Activated naive CD8-positive, alpha-beta T cell treated with anti-CD3 and anti-CD28 coated beads, Interleukin-2, amount 10 ng/mL, durations not matched to agents 7 days and 5 days (primary cell): Measurements from ENCODE around the gene SKIC2. TPM values are rescaled to one million over a fixed set of nuclear protein-coding genes. Genes with fewer than 3 reads are reported as not detected.
A peak's percentile ranks its signal among the peaks of the same experiment; 100 is the strongest.
"Not testable (repeated sequence)": the region's sequence is repeated elsewhere in the genome, so short reads cannot be mapped to it uniquely, and the experiment has no call there.

Experiments used
- ATAC-seq: fragments of 150-1000 bp; cut with Tn5 transposase; one replicate; pipeline ENCODE4 v1.10.0; 2021; ENCODE audit warnings: low read depth, moderate library complexity
- POLR2A ChIA-PET: fragments of 350-600 bp; sonication (Branson Sonifier 250); formaldehyde crosslinking; loops from one replicate; lab custom pipeline; 2021; ENCODE audit warnings: antibody characterized with exemption; lab: Charles Lee
- DNase-seq: peaks from one replicate; pipeline ENCODE4 v3.0.0; 2021
- H3K27ac Mint-ChIP-seq: one replicate; pipeline ENCODE4 v1.8.0; 2022; ENCODE audit warnings: mild to moderate bottlenecking, mixed read lengths
- H3K27me3 Mint-ChIP-seq: one replicate; pipeline ENCODE4 v1.8.0; 2022; ENCODE audit warnings: mild to moderate bottlenecking, moderate library complexity, mixed read lengths
- H3K36me3 Mint-ChIP-seq: one replicate; pipeline ENCODE4 v1.8.0; 2021; ENCODE audit warnings: mild to moderate bottlenecking, mixed read lengths
- H3K4me1 Mint-ChIP-seq: one replicate; pipeline ENCODE4 v1.8.0; 2021; ENCODE audit warnings: mixed read lengths
- H3K4me3 Mint-ChIP-seq: one replicate; pipeline ENCODE4 v1.8.0; 2022; ENCODE audit warnings: mild to moderate bottlenecking, moderate library complexity, mixed read lengths
- H3K9me3 Mint-ChIP-seq: one replicate; pipeline ENCODE4 v1.8.0; 2021; ENCODE audit warnings: mixed read lengths
- total RNA-seq, 2 experiments: library from RNA; stranded (reverse); gene quantifications; one replicate each; pipeline ENCODE4 v1.2.3, GENCODE V29; 2021

SKIC2 gene
- total RNA-seq, 2 experiments from 2014 or later, result 102 to 112 TPM

DNA sequence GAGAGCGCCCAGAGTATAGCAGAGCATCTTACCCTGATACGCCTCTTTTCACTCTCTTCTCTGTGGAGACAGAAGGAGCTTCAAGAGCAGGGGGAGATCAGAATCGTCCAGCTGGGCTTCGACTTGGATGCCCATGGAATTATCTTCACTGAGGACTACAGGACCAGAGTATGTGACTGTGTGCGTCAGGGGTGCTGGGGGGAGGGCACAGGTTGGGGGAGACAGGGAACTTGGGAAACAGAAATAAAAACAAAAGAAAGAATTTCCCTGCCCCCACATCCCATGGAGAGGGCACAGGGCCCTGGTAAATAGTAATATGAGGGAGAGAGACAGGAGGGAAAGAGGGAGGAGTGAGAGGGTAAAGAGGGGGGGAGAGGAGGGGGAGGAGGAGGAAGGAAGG is 19.9 kb downstream of the SKIC2 start:
- POLR2A ChIA-PET, result interaction anchor here (1.7 kb wide), 1 partner anchor 20 kb away, joined by 4 read pairs; the partner anchor contains the start of genes NELFE and SKIC2
- DNase-seq (no peak), ATAC-seq (no peak)
- H3K27me3 Mint-ChIP-seq, result no peaks in the 10 kb centered on the region
- H3K36me3 Mint-ChIP-seq, result peaks cover 3% of the 10 kb centered on the region
- no peak overlapping the region for H3K4me3 Mint-ChIP-seq
- H3K4me1 Mint-ChIP-seq, result peaks cover 5% of the 10 kb centered on the region
- peak overlapping the region; percentile 82 for H3K27ac Mint-ChIP-seq
- no peaks in the 10 kb centered on the region for H3K9me3 Mint-ChIP-seq

DNA sequence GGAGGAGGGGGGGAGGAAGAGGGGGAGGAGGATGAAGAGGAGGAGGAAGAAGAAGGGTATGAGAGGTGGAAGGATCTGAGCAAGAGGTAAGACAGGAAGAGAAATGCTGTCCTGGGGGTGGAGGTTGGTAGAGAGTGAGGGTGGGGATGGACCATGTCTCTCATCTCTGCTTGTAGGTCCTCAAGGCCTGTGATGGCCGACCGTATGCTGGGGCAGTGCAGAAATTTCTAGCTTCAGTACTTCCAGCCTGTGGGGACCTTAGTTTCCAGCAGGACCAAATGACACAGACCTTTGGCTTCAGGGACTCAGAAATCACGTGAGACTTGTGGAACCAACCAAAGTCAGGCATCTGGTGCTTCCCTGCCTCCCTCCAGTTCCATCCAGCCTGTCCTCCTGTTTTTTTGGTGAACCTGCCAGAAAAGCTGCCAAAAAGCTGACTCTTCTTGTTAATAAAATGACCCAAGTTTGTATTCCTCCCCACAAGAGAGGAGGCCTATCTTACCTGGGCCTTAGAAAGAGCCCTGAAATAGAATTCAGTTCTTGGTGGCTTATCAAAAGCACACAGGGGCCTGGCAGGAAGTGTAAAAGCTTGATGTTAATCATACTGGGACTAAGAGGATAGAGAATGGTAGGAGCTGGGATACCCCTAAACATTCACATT is 20.4 kb downstream of the SKIC2 start:
- Mint-ChIP-seq H3K4me1 (peaks cover 5% of the 10 kb centered on the region), H3K27me3 (no peaks in the 10 kb centered on the region), H3K27ac (peak overlapping the region; percentile 82), H3K36me3 (peaks cover 3% of the 10 kb centered on the region), H3K4me3 (peak overlapping the region; percentile 32), H3K9me3 (no peaks in the 10 kb centered on the region)
- no peak for ATAC-seq
- DNase-seq, result no peak
- POLR2A ChIA-PET, result interaction anchor here (1.7 kb wide), 1 partner anchor 20 kb away, joined by 4 read pairs; the partner anchor contains the start of genes NELFE and SKIC2

DNA sequence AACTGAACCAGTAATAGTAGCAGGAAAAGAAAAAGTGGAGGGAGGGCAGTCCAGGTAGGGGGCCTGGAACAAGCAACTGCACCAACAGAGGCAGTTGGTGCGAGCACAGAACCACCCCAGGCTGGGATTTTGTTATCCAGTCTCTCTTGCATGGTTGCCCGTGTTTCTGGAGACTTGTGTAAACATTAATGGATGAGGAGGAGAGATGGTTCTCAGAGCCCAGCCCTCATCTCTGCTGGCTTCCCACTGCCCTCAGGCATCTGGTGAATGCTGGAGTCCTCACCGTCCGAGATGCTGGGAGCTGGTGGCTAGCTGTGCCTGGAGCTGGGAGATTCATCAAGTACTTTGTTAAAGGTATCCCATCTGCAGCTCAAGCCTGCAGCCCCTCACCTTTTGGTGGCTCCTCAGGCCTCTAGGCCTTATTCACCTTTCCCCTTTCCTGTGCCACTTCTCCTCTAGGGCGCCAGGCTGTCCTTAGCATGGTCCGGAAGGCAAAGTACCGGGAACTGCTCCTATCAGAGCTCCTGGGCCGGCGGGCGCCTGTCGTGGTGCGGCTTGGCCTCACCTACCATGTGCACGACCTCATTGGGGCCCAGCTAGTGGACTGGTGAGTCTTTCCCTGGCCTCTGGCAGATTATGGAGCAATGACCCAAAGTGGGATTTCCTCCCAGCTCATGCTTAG is 21.4 kb downstream of the SKIC2 start:
- H3K27ac Mint-ChIP-seq, result peak overlapping the region; percentile 82
- DNase-seq, H3K4me3 Mint-ChIP-seq, H3K27me3 Mint-ChIP-seq, H3K4me1 Mint-ChIP-seq, H3K9me3 Mint-ChIP-seq, ATAC-seq, H3K36me3 Mint-ChIP-seq: not testable (repeated sequence)
- POLR2A ChIA-PET, result interaction anchor here (1.7 kb wide), 1 partner anchor 21 kb away, joined by 4 read pairs; the partner anchor contains the start of genes NELFE and SKIC2

DNA sequence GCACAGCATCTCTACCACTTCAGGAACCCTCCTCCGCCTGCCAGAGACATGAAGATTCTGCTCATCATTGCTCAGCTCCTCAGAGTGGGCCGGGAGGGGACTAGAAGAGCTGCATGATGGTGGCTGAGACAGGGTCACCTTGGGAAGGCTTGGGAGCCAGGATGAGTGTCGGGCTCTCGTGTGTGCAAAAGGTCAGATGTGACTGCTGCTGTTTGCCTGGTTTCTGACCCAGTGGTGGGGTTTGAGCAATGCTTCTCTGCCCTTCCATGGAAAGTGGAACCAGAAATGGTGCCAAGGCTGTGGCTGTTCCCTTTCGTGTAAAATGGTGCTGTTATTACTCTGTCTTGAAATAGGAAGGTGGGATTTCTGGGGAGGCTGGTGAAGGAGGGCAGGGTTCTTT is 22.0 kb downstream of the SKIC2 start:
- H3K4me1 Mint-ChIP-seq, DNase-seq, H3K4me3 Mint-ChIP-seq, H3K36me3 Mint-ChIP-seq, POLR2A ChIA-PET, ATAC-seq, H3K9me3 Mint-ChIP-seq, H3K27me3 Mint-ChIP-seq, H3K27ac Mint-ChIP-seq: not testable (repeated sequence)

DNA sequence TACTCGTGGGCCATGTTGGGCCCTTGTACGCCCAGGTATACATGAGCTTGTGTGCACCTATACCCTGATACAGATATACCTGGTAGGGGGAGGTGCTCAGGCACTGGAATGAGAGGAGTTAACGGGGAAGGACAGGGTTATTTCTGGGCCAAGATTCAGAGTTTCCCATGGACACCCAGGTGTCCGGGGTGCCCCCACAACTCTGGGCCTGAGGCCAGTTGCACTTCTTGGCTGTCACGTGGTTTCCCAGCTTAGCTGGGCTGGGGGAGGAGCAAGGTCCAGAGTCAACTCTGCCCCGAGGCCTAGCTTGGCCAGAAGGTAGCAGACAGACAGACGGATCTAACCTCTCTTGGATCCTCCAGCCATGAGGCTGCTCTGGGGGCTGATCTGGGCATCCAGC is 22.8 kb downstream of the SKIC2 start, which contains the start of gene C4A:
TSS of gene C4A (plus strand) at position 314 of the 400 bp plus-strand sequence. CDS start at position 365, 51 bp downstream.
- H3K9me3 Mint-ChIP-seq, ATAC-seq, H3K4me3 Mint-ChIP-seq: not testable (repeated sequence)

DNA sequence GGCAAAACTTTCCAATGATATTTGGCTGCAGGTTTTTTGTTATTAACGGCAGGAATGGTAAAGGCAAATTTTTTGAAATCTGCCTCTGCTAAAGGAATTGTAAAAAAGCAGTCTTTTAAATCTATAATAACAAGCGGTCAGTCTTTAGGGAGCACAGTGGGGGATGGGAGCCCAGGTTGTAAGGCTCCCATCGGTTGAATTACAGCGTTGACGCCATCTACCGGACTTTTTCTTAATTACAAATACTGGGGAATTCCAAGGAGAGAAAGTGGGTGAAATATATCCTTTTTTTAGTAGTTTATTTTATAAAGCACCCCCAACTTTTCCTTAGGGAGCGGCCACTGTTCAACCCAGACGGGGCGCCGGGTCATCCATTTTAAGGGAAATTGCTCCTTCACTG is 30.4 kb downstream of the SKIC2 start:
- ATAC-seq, POLR2A ChIA-PET, H3K4me3 Mint-ChIP-seq, DNase-seq, H3K4me1 Mint-ChIP-seq, H3K27ac Mint-ChIP-seq, H3K36me3 Mint-ChIP-seq, H3K9me3 Mint-ChIP-seq, H3K27me3 Mint-ChIP-seq: not testable (repeated sequence)

More for the DNA sequence above, 22.8 kb downstream of the SKIC2 start, which contains the start of gene C4A:
- H3K27ac Mint-ChIP-seq, H3K36me3 Mint-ChIP-seq, H3K4me1 Mint-ChIP-seq, DNase-seq, H3K27me3 Mint-ChIP-seq, POLR2A ChIA-PET: not testable (repeated sequence)

DNA sequence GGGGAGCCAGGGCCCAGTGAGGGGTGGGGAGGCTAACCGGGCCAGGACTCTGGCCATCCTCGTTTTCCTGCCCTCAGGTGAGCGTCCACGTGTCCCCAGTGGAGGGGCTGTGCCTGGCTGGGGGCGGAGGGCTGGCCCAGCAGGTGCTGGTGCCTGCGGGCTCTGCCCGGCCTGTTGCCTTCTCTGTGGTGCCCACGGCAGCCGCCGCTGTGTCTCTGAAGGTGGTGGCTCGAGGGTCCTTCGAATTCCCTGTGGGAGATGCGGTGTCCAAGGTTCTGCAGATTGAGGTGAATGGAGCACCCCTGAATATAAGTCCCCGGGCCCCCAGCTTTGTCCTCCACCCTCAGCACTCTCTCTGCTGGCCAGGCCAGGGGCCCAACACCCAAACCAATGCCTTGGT is 35.4 kb downstream of the SKIC2 start:
- H3K4me1 Mint-ChIP-seq, ATAC-seq, H3K9me3 Mint-ChIP-seq, POLR2A ChIA-PET, DNase-seq, H3K27me3 Mint-ChIP-seq, H3K4me3 Mint-ChIP-seq, H3K27ac Mint-ChIP-seq, H3K36me3 Mint-ChIP-seq: not testable (repeated sequence)

DNA sequence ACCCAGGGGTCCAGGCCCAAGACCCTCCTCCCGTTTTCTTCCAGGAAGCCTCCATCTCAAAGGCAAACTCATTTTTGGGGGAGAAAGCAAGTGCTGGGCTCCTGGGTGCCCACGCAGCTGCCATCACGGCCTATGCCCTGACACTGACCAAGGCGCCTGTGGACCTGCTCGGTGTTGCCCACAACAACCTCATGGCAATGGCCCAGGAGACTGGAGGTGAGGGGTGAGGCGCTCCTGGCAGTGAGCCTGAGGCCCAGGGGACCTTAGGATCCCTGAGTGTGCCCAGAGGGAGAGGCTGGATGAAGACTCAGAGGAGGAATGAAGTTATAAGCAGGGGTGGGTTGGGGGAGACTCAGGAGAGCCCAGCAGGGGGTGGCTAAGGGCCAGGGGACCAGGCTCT is 37.4 kb downstream of the SKIC2 start:
- ATAC-seq, DNase-seq, H3K27ac Mint-ChIP-seq, H3K4me1 Mint-ChIP-seq, H3K36me3 Mint-ChIP-seq, H3K27me3 Mint-ChIP-seq, H3K4me3 Mint-ChIP-seq, H3K9me3 Mint-ChIP-seq, POLR2A ChIA-PET: not testable (repeated sequence)

DNA sequence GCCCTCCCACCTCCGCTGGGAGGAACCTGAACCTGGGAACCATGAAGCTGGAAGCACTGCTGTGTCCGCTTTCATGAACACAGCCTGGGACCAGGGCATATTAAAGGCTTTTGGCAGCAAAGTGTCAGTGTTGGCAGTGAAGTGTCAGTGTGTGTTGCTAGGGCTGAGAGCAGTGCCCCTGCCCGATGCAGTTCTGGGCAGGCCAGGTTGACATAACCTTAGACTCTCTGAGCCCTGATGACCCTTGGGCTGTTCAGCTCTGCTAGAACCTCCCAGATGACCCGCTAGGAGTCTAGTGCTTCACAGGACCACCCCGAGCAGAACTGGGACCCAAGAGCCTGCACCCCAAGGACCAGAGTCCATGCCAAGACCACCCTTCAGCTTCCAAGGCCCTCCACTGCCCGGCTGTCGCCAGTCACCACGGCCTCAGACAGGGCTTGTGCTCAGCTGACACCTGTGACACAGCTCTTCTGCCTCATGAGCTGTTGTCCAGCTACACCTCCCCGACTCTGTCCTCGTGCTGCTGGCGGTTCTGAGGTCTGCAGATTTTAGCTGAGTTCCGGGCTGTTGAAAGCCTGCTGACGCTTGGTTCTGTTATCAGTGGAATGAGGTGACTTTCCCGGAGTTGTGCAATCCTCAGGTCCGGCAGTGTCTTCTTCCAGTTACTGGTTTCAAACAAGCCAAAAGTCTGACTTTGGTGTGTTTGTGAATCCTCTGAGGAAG is 43.7 kb downstream of the SKIC2 start:
- H3K27ac Mint-ChIP-seq, POLR2A ChIA-PET, DNase-seq, H3K27me3 Mint-ChIP-seq, ATAC-seq, H3K9me3 Mint-ChIP-seq, H3K36me3 Mint-ChIP-seq, H3K4me3 Mint-ChIP-seq, H3K4me1 Mint-ChIP-seq: not testable (repeated sequence)

DNA sequence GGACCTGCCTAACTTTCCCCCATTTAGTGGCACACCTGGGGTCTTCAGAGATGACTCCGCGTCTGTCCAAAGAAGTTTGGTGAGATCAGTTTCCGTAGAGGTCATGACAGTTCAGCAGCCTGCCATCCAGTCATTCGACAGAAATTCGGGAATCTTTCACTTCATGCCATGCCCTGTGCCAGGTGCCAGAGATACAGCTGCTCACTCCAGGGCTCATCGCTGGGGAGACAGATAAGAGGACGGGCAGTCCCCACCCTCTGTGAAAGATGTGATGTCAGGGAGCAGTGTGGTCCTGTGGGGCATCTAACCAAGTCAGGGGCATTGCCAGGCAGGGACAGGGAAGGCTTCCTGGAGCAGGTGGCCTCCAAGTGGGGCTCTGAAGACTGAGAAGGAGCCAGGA is 44.3 kb downstream of the SKIC2 start:
- H3K4me1 Mint-ChIP-seq, POLR2A ChIA-PET, H3K9me3 Mint-ChIP-seq, DNase-seq, H3K4me3 Mint-ChIP-seq, H3K36me3 Mint-ChIP-seq, ATAC-seq, H3K27me3 Mint-ChIP-seq, H3K27ac Mint-ChIP-seq: not testable (repeated sequence)

DNA sequence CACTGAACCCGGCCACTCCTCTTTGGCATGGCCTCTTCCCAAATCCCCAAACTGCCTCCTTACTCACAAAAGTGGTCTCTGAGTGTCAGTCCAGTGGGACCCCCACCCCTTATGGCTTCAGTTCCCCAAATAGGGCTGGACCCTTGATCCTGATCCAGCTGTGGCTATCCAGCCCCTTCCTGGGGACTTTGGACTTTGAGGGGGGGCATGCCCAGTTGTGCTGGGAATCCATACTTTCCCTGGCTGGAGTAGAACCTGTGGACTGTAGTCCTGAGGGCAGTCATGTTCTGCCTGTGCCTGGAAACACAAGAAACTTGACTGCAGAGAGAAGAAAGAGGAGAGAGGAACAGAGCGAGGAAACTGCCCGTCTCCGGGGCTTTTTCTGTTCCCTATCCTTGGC is 45.4 kb downstream of the SKIC2 start:
- H3K36me3 Mint-ChIP-seq, DNase-seq, H3K27me3 Mint-ChIP-seq, POLR2A ChIA-PET, H3K27ac Mint-ChIP-seq, H3K9me3 Mint-ChIP-seq, ATAC-seq, H3K4me1 Mint-ChIP-seq, H3K4me3 Mint-ChIP-seq: not testable (repeated sequence)

DNA sequence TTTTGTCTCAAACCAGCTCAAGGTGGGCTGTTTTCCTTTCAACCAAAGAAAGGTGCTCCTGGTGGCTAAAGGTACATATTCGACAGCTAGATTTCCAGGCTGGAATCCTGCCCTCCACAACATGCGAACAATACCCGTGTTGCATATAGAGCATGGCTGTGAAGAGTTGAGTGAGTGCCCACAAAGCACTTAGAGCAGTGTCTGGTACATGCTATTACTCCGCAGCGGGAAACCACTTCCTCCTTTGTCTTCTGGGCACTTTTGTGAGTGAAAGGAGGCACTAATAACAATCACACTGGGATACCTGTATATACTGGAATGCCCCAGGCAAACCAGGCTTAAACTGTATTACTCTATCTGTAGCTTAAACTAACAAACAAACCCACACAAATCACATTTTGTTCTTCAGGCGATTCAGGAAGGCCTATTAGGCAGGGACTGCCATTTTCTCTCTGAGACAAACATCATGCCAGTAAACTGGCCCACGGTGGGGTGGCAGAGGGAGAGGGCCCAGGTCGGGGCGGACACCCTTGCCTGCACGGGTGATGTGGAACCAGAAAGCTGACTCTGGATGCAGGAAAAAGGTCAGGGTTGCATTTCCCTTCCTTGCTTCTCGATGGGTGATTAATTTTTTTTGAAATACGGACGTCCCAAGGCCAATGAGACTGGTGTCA is 46.0 kb downstream of the SKIC2 start:
- not testable (repeated sequence) for H3K4me3 Mint-ChIP-seq
- peak overlapping the region; percentile 35 for H3K27ac Mint-ChIP-seq

DNA sequence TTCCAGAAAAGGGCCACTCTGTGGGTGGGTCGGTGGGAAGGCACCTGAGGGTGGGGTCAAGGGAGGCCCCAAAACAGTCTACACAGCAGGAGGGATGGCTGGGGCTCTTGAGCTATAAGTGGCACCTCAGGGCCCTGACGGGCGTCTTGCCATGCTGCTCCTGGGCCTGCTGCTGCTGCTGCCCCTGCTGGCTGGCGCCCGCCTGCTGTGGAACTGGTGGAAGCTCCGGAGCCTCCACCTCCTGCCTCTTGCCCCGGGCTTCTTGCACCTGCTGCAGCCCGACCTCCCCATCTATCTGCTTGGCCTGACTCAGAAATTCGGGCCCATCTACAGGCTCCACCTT is 46.5 kb downstream of the SKIC2 start:
- ATAC-seq, H3K27me3 Mint-ChIP-seq, H3K36me3 Mint-ChIP-seq, H3K4me1 Mint-ChIP-seq, H3K4me3 Mint-ChIP-seq, H3K9me3 Mint-ChIP-seq, DNase-seq, POLR2A ChIA-PET, H3K27ac Mint-ChIP-seq: not testable (repeated sequence)

More for the DNA sequence above, 46.0 kb downstream of the SKIC2 start:
- POLR2A ChIA-PET, H3K9me3 Mint-ChIP-seq, H3K27me3 Mint-ChIP-seq, DNase-seq, H3K4me1 Mint-ChIP-seq, H3K36me3 Mint-ChIP-seq: not testable (repeated sequence)
- peak; percentile 87 for ATAC-seq
